AG04449 (cell line): ENCODE measurements around the gene POLR1A.

Experiments used
- CTCF ChIA-PET: fragments of 350-600 bp; formaldehyde crosslinking; extraction: SDS; loops from one replicate; lab custom pipeline; 2021; ENCODE audit warnings: antibody characterized with exemption; lab: Yijun Ruan, JAX
- POLR2A ChIA-PET: fragments of 400-600, 350-600 bp; formaldehyde crosslinking; extraction: SDS; loops from one replicate; lab custom pipeline; 2020; ENCODE audit warnings: antibody characterized with exemption, inconsistent platforms; lab: Yijun Ruan, JAX
- DNase-seq: peaks from one replicate; pipeline ENCODE4 v3.0.0-alpha.2; 2010; ENCODE audit warnings: low read depth, low spot score
- H3K4me3 ChIP-seq: 2 replicates; pipeline ENCODE4 v1.5.1; 2011; ENCODE audit warnings: low read depth, mild to moderate bottlenecking, control low read depth, low read length
- CTCF ChIP-seq: IDR thresholded peaks from one replicate; pipeline ENCODE4 v1.5.1; 2011; ENCODE audit warnings: mild to moderate bottlenecking, moderate library complexity, low read length, control low read depth, inconsistent platforms; ENCODE audit not compliant: insufficient read depth; ENCODE audit errors: missing control alignments

POLR1A gene

GRCh38 chr2:86026744-86027065 lies 79.0 kb downstream of the POLR1A start:
- TF ChIP-seq CTCF, result no peak
- CTCF ChIA-PET, result interaction anchor here (2.2 kb wide), 2 partner anchors 9 to 138 kb away, joined by 5 to 12 read pairs; partner anchors contain the start of gene ST3GAL5
- DNase-seq, result no peak
- POLR2A ChIA-PET, result no interaction called here
- no peak overlapping the region for H3K4me3 ChIP-seq

GRCh38 chr2:86025976-86026743 lies 79.5 kb downstream of the POLR1A start:
- H3K4me3 ChIP-seq, result no peak overlapping the region
- POLR2A ChIA-PET, result no interaction called here
- DNase-seq, result no peak
- no peak for TF ChIP-seq CTCF
- CTCF ChIA-PET, result interaction anchor here (1.3 to 2.2 kb wide), 3 partner anchors 9 to 199 kb away, joined by 7 to 12 read pairs (median 9); no protein-coding TSS in a partner anchor

- H3K4me3 ChIP-seq, result no peak overlapping the region
- TF ChIP-seq CTCF, result no peak
- no peak for DNase-seq
- ChIA-PET CTCF (interaction anchor here (0.7 to 2.2 kb wide), 8 partner anchors 8 to 198 kb away, joined by 3 to 12 read pairs (median 4); no protein-coding TSS in a partner anchor), POLR2A (no interaction called here)
Observed at GRCh38 chr2:86025229-86025820, 80.4 kb downstream of the POLR1A start.

- no peak for TF ChIP-seq CTCF
- no peak overlapping the region for H3K4me3 ChIP-seq
- no peak for DNase-seq
- ChIA-PET POLR2A (no interaction called here), CTCF (interaction anchor here (1.4 to 3.0 kb wide), 2 partner anchors 13 to 192 kb away, joined by 4 to 10 read pairs; no protein-coding TSS in a partner anchor)
Observed at GRCh38 chr2:86023366-86023712, 82.3 kb downstream of the POLR1A start.

GRCh38 chr2:86022661-86023365 lies 82.9 kb downstream of the POLR1A start:
- ChIA-PET CTCF (interaction anchor here (1.0 to 3.0 kb wide), 4 partner anchors 14 to 208 kb away, joined by 3 to 10 read pairs (median 5); no protein-coding TSS in a partner anchor), POLR2A (no interaction called here)
- no peak for DNase-seq
- H3K4me3 ChIP-seq, result no peak overlapping the region
- TF ChIP-seq CTCF, result no peak
